Measurements from ENCODE around the gene RSPRY1.

- no peak for TF ChIP-seq CTCF (conservative IDR thresholded peaks at IDR 0.05; ENCODE audit: low read depth, low read length)
- no peak for TF ChIP-seq RFX5 (IDR thresholded peaks at IDR 0.05; ENCODE audit: low read depth, low read length)
- TF ChIP-seq RAD21 (IDR thresholded peaks at IDR 0.05; ENCODE audit: low read length) = no peak
- TF ChIP-seq FOS (IDR thresholded peaks at IDR 0.05; ENCODE audit: low read depth, low read length) = no peak
- TF ChIP-seq CEBPB (IDR thresholded peaks at IDR 0.05; ENCODE audit: low read depth, low read length) = no peak
- TF ChIP-seq POLR2A (IDR thresholded peaks at IDR 0.05; ENCODE audit: low read depth, low read length) = no peak
- TF ChIP-seq RCOR1 (IDR thresholded peaks at IDR 0.05; ENCODE audit: insufficient replicate concordance, low read length) = no peak
- no peak for TF ChIP-seq MAFK (IDR thresholded peaks at IDR 0.05; ENCODE audit: low read depth, low read length)
- TF ChIP-seq BHLHE40 (IDR thresholded peaks at IDR 0.05; ENCODE audit: low read depth, low read length) = no peak
- no peak for TF ChIP-seq MAZ (IDR thresholded peaks at IDR 0.05; ENCODE audit: borderline replicate concordance, low read depth, low read length)
- no peak for TF ChIP-seq SMC3 (IDR thresholded peaks at IDR 0.05; ENCODE audit: low read depth, low read length)
Observed at GRCh38 chr16:57262841-57263540, 76.9 kb downstream of the RSPRY1 start.
